ENCODE data around the gene GARIN5B. TPM values are rescaled to one million over a fixed set of nuclear protein-coding genes. Genes with fewer than 3 reads are reported as not detected.
"Not testable (repeated sequence)": the region's sequence is repeated elsewhere in the genome, so short reads cannot be mapped to it uniquely, and the experiment has no call there.

Gene GARIN5B
- total RNA-seq (2021): 0.07 to 0.09 TPM in 2 of 3 replicates, not detected in the other
- not detected for Bru-seq, nascent RNA
- long read RNA-seq, experiment 1: 0 reads
- long read RNA-seq, experiment 2: 0 reads
- long read RNA-seq, experiment 3: 0 reads

GRCh38 chr19:55362990-55363716 is at the start of gene GARIN5B:
Gene GARIN5B, minus strand, starts transcription at chr19:55363260. Its CDS starts 194 bp downstream, at chr19:55363066.
- H3K27me3 Mint-ChIP-seq (ENCODE audit: low read depth): peaks cover 58% of the 10 kb centered on the region
- no peak for TF ChIP-seq RELA (CRISPR knock-in tag; IDR thresholded peaks at IDR 0.05; ENCODE audit: borderline replicate concordance)
- TF ChIP-seq, protein P1, sequence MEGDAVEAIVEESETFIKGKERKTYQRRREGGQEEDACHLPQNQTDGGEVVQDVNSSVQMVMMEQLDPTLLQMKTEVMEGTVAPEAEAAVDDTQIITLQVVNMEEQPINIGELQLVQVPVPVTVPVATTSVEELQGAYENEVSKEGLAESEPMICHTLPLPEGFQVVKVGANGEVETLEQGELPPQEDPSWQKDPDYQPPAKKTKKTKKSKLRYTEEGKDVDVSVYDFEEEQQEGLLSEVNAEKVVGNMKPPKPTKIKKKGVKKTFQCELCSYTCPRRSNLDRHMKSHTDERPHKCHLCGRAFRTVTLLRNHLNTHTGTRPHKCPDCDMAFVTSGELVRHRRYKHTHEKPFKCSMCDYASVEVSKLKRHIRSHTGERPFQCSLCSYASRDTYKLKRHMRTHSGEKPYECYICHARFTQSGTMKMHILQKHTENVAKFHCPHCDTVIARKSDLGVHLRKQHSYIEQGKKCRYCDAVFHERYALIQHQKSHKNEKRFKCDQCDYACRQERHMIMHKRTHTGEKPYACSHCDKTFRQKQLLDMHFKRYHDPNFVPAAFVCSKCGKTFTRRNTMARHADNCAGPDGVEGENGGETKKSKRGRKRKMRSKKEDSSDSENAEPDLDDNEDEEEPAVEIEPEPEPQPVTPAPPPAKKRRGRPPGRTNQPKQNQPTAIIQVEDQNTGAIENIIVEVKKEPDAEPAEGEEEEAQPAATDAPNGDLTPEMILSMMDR (IDR thresholded peaks at IDR 0.05): no peak
- no peak within 1 kb of the TSS for H3K27ac Mint-ChIP-seq
- no peaks in the 10 kb centered on the region for H3K9me3 Mint-ChIP-seq
- POLR2A ChIA-PET: no interaction called here
- no peaks in the 10 kb centered on the region for H3K36me3 Mint-ChIP-seq
- DNase-seq (ENCODE audit: low spot score) (no peak), ATAC-seq (no peak)
- H3K4me3 Mint-ChIP-seq: no peak within 1 kb of the TSS
- CTCF ChIA-PET: no interaction called here
- H3K4me1 Mint-ChIP-seq: peaks cover 3% of the 10 kb centered on the region; the same call in 1 of the 2 replicates

- Mint-ChIP-seq H3K9me3 (peaks cover 22% of the 10 kb centered on the region), H3K27ac (no peak overlapping the region), H3K27me3 (ENCODE audit: low read depth) (peaks cover 51% of the 10 kb centered on the region), H3K36me3 (peaks cover 30% of the 10 kb centered on the region), H3K4me1 (peaks cover 22% of the 10 kb centered on the region), H3K4me3 (no peak overlapping the region)
- DNase-seq (ENCODE audit: low spot score) (no peak), ATAC-seq (no peak)
- TF ChIP-seq, protein P2, sequence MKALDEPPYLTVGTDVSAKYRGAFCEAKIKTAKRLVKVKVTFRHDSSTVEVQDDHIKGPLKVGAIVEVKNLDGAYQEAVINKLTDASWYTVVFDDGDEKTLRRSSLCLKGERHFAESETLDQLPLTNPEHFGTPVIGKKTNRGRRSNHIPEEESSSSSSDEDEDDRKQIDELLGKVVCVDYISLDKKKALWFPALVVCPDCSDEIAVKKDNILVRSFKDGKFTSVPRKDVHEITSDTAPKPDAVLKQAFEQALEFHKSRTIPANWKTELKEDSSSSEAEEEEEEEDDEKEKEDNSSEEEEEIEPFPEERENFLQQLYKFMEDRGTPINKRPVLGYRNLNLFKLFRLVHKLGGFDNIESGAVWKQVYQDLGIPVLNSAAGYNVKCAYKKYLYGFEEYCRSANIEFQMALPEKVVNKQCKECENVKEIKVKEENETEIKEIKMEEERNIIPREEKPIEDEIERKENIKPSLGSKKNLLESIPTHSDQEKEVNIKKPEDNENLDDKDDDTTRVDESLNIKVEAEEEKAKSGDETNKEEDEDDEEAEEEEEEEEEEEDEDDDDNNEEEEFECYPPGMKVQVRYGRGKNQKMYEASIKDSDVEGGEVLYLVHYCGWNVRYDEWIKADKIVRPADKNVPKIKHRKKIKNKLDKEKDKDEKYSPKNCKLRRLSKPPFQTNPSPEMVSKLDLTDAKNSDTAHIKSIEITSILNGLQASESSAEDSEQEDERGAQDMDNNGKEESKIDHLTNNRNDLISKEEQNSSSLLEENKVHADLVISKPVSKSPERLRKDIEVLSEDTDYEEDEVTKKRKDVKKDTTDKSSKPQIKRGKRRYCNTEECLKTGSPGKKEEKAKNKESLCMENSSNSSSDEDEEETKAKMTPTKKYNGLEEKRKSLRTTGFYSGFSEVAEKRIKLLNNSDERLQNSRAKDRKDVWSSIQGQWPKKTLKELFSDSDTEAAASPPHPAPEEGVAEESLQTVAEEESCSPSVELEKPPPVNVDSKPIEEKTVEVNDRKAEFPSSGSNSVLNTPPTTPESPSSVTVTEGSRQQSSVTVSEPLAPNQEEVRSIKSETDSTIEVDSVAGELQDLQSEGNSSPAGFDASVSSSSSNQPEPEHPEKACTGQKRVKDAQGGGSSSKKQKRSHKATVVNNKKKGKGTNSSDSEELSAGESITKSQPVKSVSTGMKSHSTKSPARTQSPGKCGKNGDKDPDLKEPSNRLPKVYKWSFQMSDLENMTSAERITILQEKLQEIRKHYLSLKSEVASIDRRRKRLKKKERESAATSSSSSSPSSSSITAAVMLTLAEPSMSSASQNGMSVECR (CRISPR knock-in tag; IDR thresholded peaks at IDR 0.05; ENCODE audit: borderline replicate concordance): no peak
- TF ChIP-seq ESRRA (CRISPR knock-in tag; IDR thresholded peaks at IDR 0.05; ENCODE audit: borderline replicate concordance): no peak
- CTCF ChIA-PET: no interaction called here
- POLR2A ChIA-PET: no interaction called here
Observed at GRCh38 chr19:55410168-55410567, 47.1 kb upstream of the GARIN5B start.

DNA sequence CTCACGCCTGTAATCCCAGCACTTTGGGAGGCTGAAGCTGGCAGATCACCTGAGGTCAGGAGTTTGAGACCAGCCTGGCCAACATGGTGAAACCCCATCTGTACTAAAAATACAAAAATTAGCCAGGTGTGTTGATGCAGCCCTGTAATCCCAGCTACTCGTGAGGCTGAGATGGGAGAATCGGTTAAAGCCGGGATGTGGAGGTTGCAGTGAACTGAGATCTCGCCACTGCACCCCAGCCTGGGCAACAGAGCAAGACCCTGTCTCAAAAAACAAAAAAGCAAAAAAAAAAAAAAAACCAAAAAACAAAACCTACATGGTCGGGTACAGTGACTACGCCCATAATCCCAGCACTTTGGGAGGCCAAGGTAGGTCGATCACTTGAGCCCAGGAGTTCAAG is 46.1 kb upstream of the GARIN5B start:
- peaks cover 41% of the 10 kb centered on the region for H3K27me3 Mint-ChIP-seq (ENCODE audit: low read depth)

DNA sequence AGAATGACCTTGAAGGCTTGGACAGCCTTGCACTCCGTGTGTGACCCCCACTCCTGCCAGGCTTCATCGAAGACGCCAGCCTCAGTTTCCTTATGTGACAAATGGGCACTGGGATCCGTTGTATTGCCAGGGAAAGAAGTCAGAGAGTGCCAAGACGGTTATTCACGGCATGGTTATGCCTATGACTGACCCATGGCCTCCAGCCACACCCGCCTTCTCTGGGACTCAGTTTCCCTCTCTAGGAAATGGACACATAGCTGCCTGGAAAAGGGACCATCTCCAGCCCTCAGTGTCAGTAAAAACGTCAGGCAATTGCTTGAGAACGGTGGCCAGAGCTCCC is 45.4 kb upstream of the GARIN5B start:
- TF ChIP-seq, protein P3, sequence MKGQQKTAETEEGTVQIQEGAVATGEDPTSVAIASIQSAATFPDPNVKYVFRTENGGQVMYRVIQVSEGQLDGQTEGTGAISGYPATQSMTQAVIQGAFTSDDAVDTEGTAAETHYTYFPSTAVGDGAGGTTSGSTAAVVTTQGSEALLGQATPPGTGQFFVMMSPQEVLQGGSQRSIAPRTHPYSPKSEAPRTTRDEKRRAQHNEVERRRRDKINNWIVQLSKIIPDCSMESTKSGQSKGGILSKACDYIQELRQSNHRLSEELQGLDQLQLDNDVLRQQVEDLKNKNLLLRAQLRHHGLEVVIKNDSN (CRISPR knock-in tag; IDR thresholded peaks at IDR 0.05): no peak
- TF ChIP-seq ZNF532 (CRISPR knock-in tag; IDR thresholded peaks at IDR 0.05; ENCODE audit: borderline replicate concordance): peak; percentile 33; the same call in 1 of the 2 replicates
- Mint-ChIP-seq H3K27me3 (ENCODE audit: low read depth) (peaks cover 36% of the 10 kb centered on the region), H3K4me1 (peaks cover 26% of the 10 kb centered on the region), H3K27ac (peak overlapping the region; percentile 92), H3K4me3 (peak overlapping the region; percentile 88), H3K9me3 (peaks cover 22% of the 10 kb centered on the region), H3K36me3 (peaks cover 40% of the 10 kb centered on the region)
- POLR2A ChIA-PET: interaction anchor here (0.6 to 1.1 kb wide), 3 partner anchors 11 to 1234 kb away, joined by 3 to 4 read pairs (median 3); partner anchors contain the start of gene TMEM238
- ATAC-seq: no peak
- CTCF ChIA-PET: interaction anchor here (0.6 to 2.5 kb wide), 4 partner anchors 10 to 245 kb away, joined by 3 to 11 read pairs (median 4); no protein-coding TSS in a partner anchor
- DNase-seq (ENCODE audit: low spot score): no peak

More for the DNA sequence above, 46.1 kb upstream of the GARIN5B start:
- peak; percentile 73 for TF ChIP-seq ZNF121 (CRISPR knock-in tag; IDR thresholded peaks at IDR 0.05)
- not testable (repeated sequence) for ATAC-seq; DNase-seq (ENCODE audit: low spot score); H3K27ac Mint-ChIP-seq; H3K4me3 Mint-ChIP-seq
- Mint-ChIP-seq H3K4me1 (peaks cover 22% of the 10 kb centered on the region), H3K9me3 (peaks cover 22% of the 10 kb centered on the region), H3K36me3 (peaks cover 34% of the 10 kb centered on the region)
- CTCF ChIA-PET: interaction anchor here (0.6 to 2.5 kb wide), 4 partner anchors 9 to 244 kb away, joined by 3 to 11 read pairs (median 4); no protein-coding TSS in a partner anchor
- POLR2A ChIA-PET: interaction anchor here (0.6 to 1.1 kb wide), 4 partner anchors 11 to 1235 kb away, joined by 3 to 4 read pairs (median 3); partner anchors contain the start of gene TMEM238

Data from WTC11 (cell line).